Astrocyte (in vitro differentiated cells and primary cell): ENCODE results near the gene GRAP2. TPM values are rescaled to one million over a fixed set of nuclear protein-coding genes. Genes with fewer than 3 reads are reported as not detected.

Experiments
- DNase-seq: peaks from one replicate; pipeline ENCODE4 v3.0.0-alpha.2; 2010; ENCODE audit warnings: low read depth
- FAIRE-seq: peaks from 2 replicates; lab custom pipeline; 2011; peaks lifted over from hg19 to GRCh38; lab: Jason Lieb, UNC
- H2AFZ ChIP-seq: 2 replicates; pipeline ENCODE4 v1.6.0; 2012; ENCODE audit warnings: low read depth, low read length, inconsistent platforms
- H3K27ac ChIP-seq: 2 replicates; pipeline ENCODE4 v1.5.1; 2011; ENCODE audit warnings: low read depth, low read length, inconsistent platforms
- H3K27me3 ChIP-seq: 2 replicates; pipeline ENCODE4 v1.6.0; 2011; ENCODE audit warnings: low read length, inconsistent platforms; ENCODE audit not compliant: insufficient read depth
- H3K36me3 ChIP-seq: 2 replicates; pipeline ENCODE4 v1.5.1; 2011; ENCODE audit warnings: low read length, inconsistent platforms; ENCODE audit not compliant: insufficient read depth
- H3K4me1 ChIP-seq: 2 replicates; pipeline ENCODE4 v1.5.1; 2011; ENCODE audit warnings: low read length, inconsistent platforms; ENCODE audit not compliant: insufficient read depth
- H3K4me2 ChIP-seq: 2 replicates; pipeline ENCODE4 v1.6.0; 2012; ENCODE audit warnings: low read length, inconsistent platforms
- H3K4me3 ChIP-seq: 2 replicates; pipeline ENCODE4 v1.5.1; 2011; ENCODE audit warnings: low read depth, mild to moderate bottlenecking, low read length, inconsistent platforms; ENCODE audit not compliant: insufficient read depth
- H3K79me2 ChIP-seq: 2 replicates; pipeline ENCODE4 v1.6.0; 2012; ENCODE audit warnings: mild to moderate bottlenecking, low read length, inconsistent platforms; ENCODE audit not compliant: insufficient read depth
- H3K9ac ChIP-seq: 2 replicates; pipeline ENCODE4 v1.6.0; 2012; ENCODE audit warnings: mild to moderate bottlenecking, low read length, inconsistent platforms
- H3K9me3 ChIP-seq: 2 replicates; pipeline ENCODE4 v1.5.1; 2012; ENCODE audit warnings: low read depth, mild to moderate bottlenecking, low read length, inconsistent platforms; ENCODE audit not compliant: insufficient read depth
- H4K20me1 ChIP-seq: 2 replicates; pipeline ENCODE4 v1.6.0; 2012; ENCODE audit warnings: low read length, inconsistent platforms; ENCODE audit not compliant: insufficient read depth
- H3K27ac Mint-ChIP-seq: one replicate; pipeline ENCODE4 v1.8.0; 2021; ENCODE audit warnings: mild to moderate bottlenecking, mixed read lengths; ENCODE audit not compliant: unreplicated experiment
- H3K27me3 Mint-ChIP-seq: one replicate; pipeline ENCODE4 v1.8.0; 2021; ENCODE audit warnings: low read depth, mixed read lengths; ENCODE audit not compliant: unreplicated experiment
- H3K36me3 Mint-ChIP-seq: one replicate; pipeline ENCODE4 v1.8.0; 2021; ENCODE audit warnings: low read depth, mixed read lengths; ENCODE audit not compliant: unreplicated experiment
- H3K4me1 Mint-ChIP-seq: one replicate; pipeline ENCODE4 v1.8.0; 2021; ENCODE audit warnings: low read depth, mixed read lengths; ENCODE audit not compliant: unreplicated experiment
- H3K4me3 Mint-ChIP-seq: one replicate; pipeline ENCODE4 v1.8.0; 2021; ENCODE audit warnings: mild to moderate bottlenecking, moderate library complexity, mixed read lengths; ENCODE audit not compliant: unreplicated experiment
- H3K9me3 Mint-ChIP-seq: one replicate; pipeline ENCODE4 v1.8.0; 2021; ENCODE audit warnings: mild to moderate bottlenecking, mixed read lengths; ENCODE audit not compliant: unreplicated experiment
- CTCF ChIP-seq: IDR thresholded peaks from 2 replicates; pipeline ENCODE4 v1.5.1; 2011; ENCODE audit warnings: low read depth, mild to moderate bottlenecking, inconsistent platforms, low read length, moderate library complexity; ENCODE audit not compliant: insufficient read depth
- EZH2 ChIP-seq: IDR thresholded peaks from 2 replicates; pipeline ENCODE4 v1.6.1; 2012; ENCODE audit warnings: mild to moderate bottlenecking, low read length, inconsistent platforms; ENCODE audit not compliant: insufficient read depth
- total RNA-seq: library from RNA; stranded (reverse); gene quantifications from 2 replicates; pipeline ENCODE4 v1.2.1, GENCODE V29; 2021

GRAP2 gene
- total RNA-seq, 1 donor from 2014 or later, result 0.23 TPM

DNA sequence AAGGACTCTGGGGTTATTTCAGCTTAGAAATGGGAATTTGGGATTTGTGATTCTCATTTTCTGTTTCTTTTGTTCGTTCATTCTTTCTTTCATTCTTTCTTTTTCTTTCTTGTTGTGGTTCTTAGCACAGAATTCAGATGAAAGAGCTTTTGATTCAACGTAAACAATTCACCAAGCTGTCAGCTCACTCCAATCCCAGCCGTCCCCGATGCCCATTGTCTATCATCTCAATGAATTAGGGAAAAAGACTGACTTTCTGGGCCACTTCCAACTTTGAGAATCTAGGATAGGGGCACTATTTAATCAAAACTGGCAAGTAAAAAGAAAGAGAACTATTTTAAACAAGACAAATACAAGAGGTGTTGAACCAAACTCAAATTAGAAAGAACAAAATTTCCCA lies 34.2 kb downstream of the GRAP2 start:
- H2AFZ ChIP-seq, result no peak overlapping the region
- FAIRE-seq (no peak), DNase-seq (no peak)
- no peaks in the 10 kb centered on the region for H3K4me1 Mint-ChIP-seq
- peaks cover 21% of the 10 kb centered on the region for H3K27me3 Mint-ChIP-seq
- no peaks in the 10 kb centered on the region for H3K36me3 Mint-ChIP-seq
- no peaks in the 10 kb centered on the region for H3K4me1 ChIP-seq
- H3K79me2 ChIP-seq, result no peaks in the 10 kb centered on the region
- H3K9me3 Mint-ChIP-seq, result no peaks in the 10 kb centered on the region
- no peaks in the 10 kb centered on the region for H3K36me3 ChIP-seq
- no peak overlapping the region for H3K4me3 Mint-ChIP-seq
- H3K27ac ChIP-seq, result no peak overlapping the region
- H3K4me3 ChIP-seq, result no peak overlapping the region
- peaks cover 53% of the 10 kb centered on the region for H3K27me3 ChIP-seq
- TF ChIP-seq CTCF (no peak), EZH2 (no peak)
- no peak overlapping the region for H3K27ac Mint-ChIP-seq
- H3K9me3 ChIP-seq, result no peaks in the 10 kb centered on the region
- no peak overlapping the region for H3K4me2 ChIP-seq
- H4K20me1 ChIP-seq, result no peaks in the 10 kb centered on the region
- no peak overlapping the region for H3K9ac ChIP-seq

GRCh38 chr22:39935612-39936011 lies 34.7 kb downstream of the GRAP2 start:
- Histone ChIP-seq H3K79me2 (no peaks in the 10 kb centered on the region), H3K4me3 (no peak overlapping the region), H3K9ac (no peak overlapping the region), H3K36me3 (no peaks in the 10 kb centered on the region), H2AFZ (no peak overlapping the region), H4K20me1 (no peaks in the 10 kb centered on the region), H3K4me2 (no peak overlapping the region), H3K9me3 (no peaks in the 10 kb centered on the region), H3K27ac (no peak overlapping the region), H3K27me3 (peaks cover 48% of the 10 kb centered on the region), H3K4me1 (no peaks in the 10 kb centered on the region)
- DNase-seq (no peak), FAIRE-seq (no peak)
- H3K27ac Mint-ChIP-seq, result no peak overlapping the region
- no peaks in the 10 kb centered on the region for H3K36me3 Mint-ChIP-seq
- H3K4me1 Mint-ChIP-seq, result peaks cover 3% of the 10 kb centered on the region
- no peak for TF ChIP-seq CTCF
- TF ChIP-seq EZH2, result no peak
- H3K27me3 Mint-ChIP-seq, result peaks cover 21% of the 10 kb centered on the region
- no peak overlapping the region for H3K4me3 Mint-ChIP-seq
- no peaks in the 10 kb centered on the region for H3K9me3 Mint-ChIP-seq

DNA sequence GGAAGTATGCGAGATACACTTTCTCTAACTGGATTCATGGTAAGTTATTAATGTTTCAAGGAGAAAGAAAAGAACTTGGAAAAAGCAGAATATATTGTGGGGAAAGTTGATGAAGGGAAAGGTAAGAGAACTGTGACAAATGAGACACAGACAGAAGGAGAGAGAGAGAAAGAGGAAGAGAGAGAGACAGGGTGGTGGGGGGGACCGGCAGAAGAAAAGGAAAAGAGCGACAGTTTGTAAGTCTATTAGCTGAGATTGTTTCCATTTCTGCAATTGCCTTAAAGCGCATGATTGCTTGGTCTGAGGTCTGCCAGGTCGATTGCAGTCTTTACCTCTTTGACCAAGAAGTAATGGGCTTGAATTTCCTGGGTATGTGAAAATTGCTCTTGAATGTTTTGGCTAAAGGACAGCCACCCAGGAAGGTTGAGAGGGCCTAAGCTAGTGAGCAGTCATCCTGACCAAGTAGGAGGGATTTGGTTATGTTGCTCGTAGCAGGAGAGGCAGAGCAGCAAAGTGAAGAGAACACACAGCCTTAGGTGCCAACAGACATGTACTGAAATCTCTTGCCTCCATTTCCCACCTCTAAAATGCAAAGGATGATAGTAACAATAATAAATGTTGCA lies 35.8 kb downstream of the GRAP2 start:
- H3K4me3 ChIP-seq, result no peak overlapping the region
- Mint-ChIP-seq H3K4me3 (no peak overlapping the region), H3K36me3 (no peaks in the 10 kb centered on the region), H3K9me3 (no peaks in the 10 kb centered on the region), H3K27me3 (peaks cover 21% of the 10 kb centered on the region), H3K27ac (no peak overlapping the region), H3K4me1 (peaks cover 10% of the 10 kb centered on the region)
- H3K27ac ChIP-seq, result no peak overlapping the region
- DNase-seq (no peak), FAIRE-seq (no peak)
- no peaks in the 10 kb centered on the region for H3K9me3 ChIP-seq
- no peaks in the 10 kb centered on the region for H3K36me3 ChIP-seq
- H4K20me1 ChIP-seq, result no peaks in the 10 kb centered on the region
- H3K27me3 ChIP-seq, result peaks cover 39% of the 10 kb centered on the region
- H3K79me2 ChIP-seq, result no peaks in the 10 kb centered on the region
- H3K4me2 ChIP-seq, result no peak overlapping the region
- TF ChIP-seq EZH2, result no peak
- no peak for TF ChIP-seq CTCF
- no peak overlapping the region for H2AFZ ChIP-seq
- no peak overlapping the region for H3K9ac ChIP-seq
- H3K4me1 ChIP-seq, result no peaks in the 10 kb centered on the region
